Brain microvascular endothelial cell (primary cell): ENCODE data around the gene OR2AG2.

Source experiments
- DNase-seq: peaks from one replicate; pipeline ENCODE4 v3.0.0-alpha.2; 2020
- H3K27ac ChIP-seq: fragments of 250-450 bp; sonication (Bioruptor Pico); 2 replicates; pipeline ENCODE4 v1.5.1; 2020; ENCODE audit warnings: mild to moderate bottlenecking, moderate library complexity
- H3K27me3 ChIP-seq: fragments of 250-450 bp; sonication (Bioruptor Pico); replicated peaks from 2 replicates; pipeline ENCODE4 v1.5.1; 2020; ENCODE audit warnings: mild to moderate bottlenecking
- H3K36me3 ChIP-seq: fragments of 250-450 bp; sonication (Bioruptor Pico); replicated peaks from 2 replicates; pipeline ENCODE4 v1.5.1; 2020; ENCODE audit warnings: mild to moderate bottlenecking
- H3K4me3 ChIP-seq: 2 replicates; pipeline ENCODE4 v1.5.1; 2011; ENCODE audit warnings: low read depth, mild to moderate bottlenecking, control low read depth, low read length, moderate library complexity
- CTCF ChIP-seq: IDR thresholded peaks from 2 replicates; pipeline ENCODE4 v1.5.1; 2011; ENCODE audit warnings: low read depth, mild to moderate bottlenecking, moderate library complexity, low read length, control low read depth, inconsistent platforms; ENCODE audit errors: missing control alignments
- in situ Hi-C: cut with HindIII; loops from 2 replicates; pipeline ENCODE4 v1.10.0; 2017; ENCODE audit warnings: low sequenced_read_pairs, low pct_ligation_motif_present

Gene OR2AG2

GRCh38 chr11:6717426-6717825 lies 54.4 kb downstream of the OR2AG2 start:
- no peak for TF ChIP-seq CTCF
- in situ Hi-C loops: no loop called here
- Histone ChIP-seq H3K4me3 (no peak overlapping the region), H3K27ac (no peak overlapping the region), H3K36me3 (no peaks in the 10 kb centered on the region), H3K27me3 (no peaks in the 10 kb centered on the region)
- DNase-seq: no peak
